Calu3 (cell line): ENCODE data around the gene LCK. TPM values are rescaled to one million over a fixed set of nuclear protein-coding genes. Genes with fewer than 3 reads are reported as not detected.
A peak's percentile ranks its signal among the peaks of the same experiment; 100 is the strongest.

ENCODE experiments used
- BruUV-seq: library from RNA; stranded (reverse); fragments of 400-500 nt; replicated peaks from 2 replicates; lab custom pipeline; 2021; lab: Mats Ljungman, UMichigan
- CTCF ChIA-PET: fragments of 300-600 bp; sonication (Branson Sonifier 250); formaldehyde crosslinking; loops from one replicate; lab custom pipeline; 2022; ENCODE audit warnings: antibody characterized with exemption; lab: Charles Lee
- DNase-seq: peaks from one replicate; pipeline ENCODE4 v3.0.0; 2022
- H3K27ac Mint-ChIP-seq: one replicate; pipeline ENCODE4 v1.8.0; 2022; ENCODE audit warnings: mixed read lengths; ENCODE audit not compliant: unreplicated experiment
- H3K27me3 Mint-ChIP-seq: one replicate; pipeline ENCODE4 v1.8.0; 2022; ENCODE audit warnings: mixed read lengths; ENCODE audit not compliant: unreplicated experiment
- H3K36me3 Mint-ChIP-seq: one replicate; pipeline ENCODE4 v1.8.0; 2022; ENCODE audit warnings: mild to moderate bottlenecking, moderate library complexity, mixed read lengths; ENCODE audit not compliant: insufficient read depth, unreplicated experiment
- H3K4me1 Mint-ChIP-seq: one replicate; pipeline ENCODE4 v1.8.0; 2022; ENCODE audit warnings: mild to moderate bottlenecking, low read depth, mixed read lengths; ENCODE audit not compliant: unreplicated experiment
- H3K4me3 Mint-ChIP-seq: one replicate; pipeline ENCODE4 v1.8.0; 2022; ENCODE audit warnings: mild to moderate bottlenecking, low read depth, moderate library complexity, mixed read lengths; ENCODE audit not compliant: unreplicated experiment
- H3K9me3 Mint-ChIP-seq: one replicate; pipeline ENCODE4 v1.8.0; 2022; ENCODE audit warnings: low read depth, mixed read lengths; ENCODE audit not compliant: unreplicated experiment
- CTCF ChIP-seq: fragments of 200-600 bp; IDR thresholded peaks from one replicate; pipeline ENCODE4 v1.8.0; 2022; ENCODE audit warnings: antibody characterized with exemption; ENCODE audit not compliant: unreplicated experiment
- intact Hi-C: fragments of 100-400 bp; cut with micrococcal nuclease; formaldehyde crosslinking; loops from one replicate; pipeline ENCODE4 v1.10.0; 2022; ENCODE audit not compliant: unreplicated experiment
- total RNA-seq: library from RNA; stranded (reverse); gene quantifications from 2 replicates; pipeline ENCODE4 v1.2.3, GENCODE V29; 2022

The LCK gene
- total RNA-seq, 1 experiment from 2014 or later: 0.66 TPM

DNA sequence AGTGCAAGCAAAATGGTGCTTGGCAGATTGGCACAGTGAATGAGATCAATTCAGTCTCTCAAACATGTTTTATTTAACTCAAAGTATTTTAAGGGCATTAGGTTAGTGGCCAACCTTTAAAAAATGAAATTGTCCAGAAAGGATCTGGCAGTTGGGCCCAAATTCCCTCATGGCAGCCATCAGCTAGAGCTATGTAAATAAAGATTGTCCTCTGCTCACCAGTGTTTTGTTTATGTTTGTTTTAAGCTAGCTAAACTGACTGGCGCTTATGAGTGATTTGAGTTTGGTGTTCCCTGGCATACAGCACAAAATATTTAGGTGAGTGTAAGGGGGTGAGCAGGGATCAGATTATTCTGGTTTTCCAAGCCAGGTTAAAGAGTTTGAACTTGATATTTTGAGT lies 58.9 kb downstream of the LCK start:
- CTCF ChIA-PET: no interaction called here
- H3K4me3 Mint-ChIP-seq: no peak overlapping the region
- H3K36me3 Mint-ChIP-seq: peaks cover 20% of the 10 kb centered on the region
- no peaks in the 10 kb centered on the region for H3K27me3 Mint-ChIP-seq
- no TSS peak for BruUV-seq
- H3K4me1 Mint-ChIP-seq: peaks cover 28% of the 10 kb centered on the region
- intact Hi-C loops: no loop called here
- TF ChIP-seq CTCF: no peak
- no peak overlapping the region for H3K27ac Mint-ChIP-seq
- no peak for DNase-seq
- H3K9me3 Mint-ChIP-seq: no peaks in the 10 kb centered on the region

- Mint-ChIP-seq H3K36me3 (peaks cover 19% of the 10 kb centered on the region), H3K9me3 (no peaks in the 10 kb centered on the region), H3K4me3 (no peak overlapping the region), H3K4me1 (peaks cover 38% of the 10 kb centered on the region), H3K27me3 (no peaks in the 10 kb centered on the region), H3K27ac (no peak overlapping the region)
- CTCF ChIA-PET: interaction anchor here (1.4 kb wide), 1 partner anchor 10 kb away, joined by 4 read pairs; no protein-coding TSS in a partner anchor
- BruUV-seq: no TSS peak
- TF ChIP-seq CTCF: no peak
- intact Hi-C loops: loop anchor here (1.0 kb wide), 1 partner anchor 48 kb away; no protein-coding TSS in a partner anchor
- DNase-seq: no peak
Observed at GRCh38 chr1:32311709-32312393, 60.8 kb downstream of the LCK start.

GRCh38 chr1:32316903-32317277 lies 65.8 kb downstream of the LCK start:
- Mint-ChIP-seq H3K27ac (peak overlapping the region; percentile 18), H3K27me3 (no peaks in the 10 kb centered on the region), H3K4me1 (peaks cover 28% of the 10 kb centered on the region), H3K4me3 (no peak overlapping the region), H3K9me3 (no peaks in the 10 kb centered on the region), H3K36me3 (peaks cover 39% of the 10 kb centered on the region)
- CTCF ChIA-PET: interaction anchor here (0.9 to 1.3 kb wide), 3 partner anchors 76 to 101 kb away, joined by 3 to 13 read pairs (median 5); no protein-coding TSS in a partner anchor
- intact Hi-C loops: loop anchor here (1.0 to 5.0 kb wide), 2 partner anchors 75 to 102 kb away; no protein-coding TSS in a partner anchor
- BruUV-seq: no TSS peak
- TF ChIP-seq CTCF: no peak
- no peak for DNase-seq

DNA sequence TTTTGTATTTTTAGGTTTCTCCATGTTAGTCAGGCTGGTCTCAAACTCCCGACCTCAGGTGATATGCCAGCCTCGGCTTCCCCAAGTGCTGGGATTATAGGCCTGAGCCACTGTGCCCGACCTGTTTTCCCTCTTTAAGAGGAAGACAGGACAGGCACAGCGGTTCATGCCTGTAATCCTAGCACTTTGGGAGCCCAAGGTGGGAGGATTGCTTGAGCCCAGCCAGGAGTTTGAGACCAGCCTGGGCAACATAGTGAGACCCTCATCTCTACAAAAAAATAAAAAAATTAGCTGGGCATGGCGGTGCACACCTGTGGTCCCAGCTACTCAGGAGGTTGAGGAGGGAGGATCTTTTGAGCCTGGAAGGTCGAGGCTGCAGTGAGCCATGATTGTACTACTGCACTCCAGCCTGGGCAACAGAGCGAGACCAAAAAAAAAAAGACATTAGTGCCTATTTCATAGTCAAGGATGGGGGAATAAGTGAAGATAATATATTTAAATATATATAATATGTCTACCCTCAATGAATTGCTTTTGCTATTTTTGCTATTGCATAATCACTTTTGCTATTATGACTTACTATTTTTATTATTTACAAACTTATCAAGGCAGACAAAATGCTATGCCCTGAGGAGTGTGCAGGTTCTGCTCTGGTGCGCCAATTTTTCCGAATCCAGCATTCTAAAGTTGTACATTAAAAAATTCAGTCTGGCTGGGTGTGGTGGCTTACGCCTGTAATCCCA lies 67.2 kb downstream of the LCK start:
- no peaks in the 10 kb centered on the region for H3K27me3 Mint-ChIP-seq
- CTCF ChIA-PET: no interaction called here
- DNase-seq: no peak
- intact Hi-C loops: loop anchor here (5.0 kb wide), 1 partner anchor 76 kb away; no protein-coding TSS in a partner anchor
- no peak overlapping the region for H3K4me3 Mint-ChIP-seq
- no peak overlapping the region for H3K27ac Mint-ChIP-seq
- BruUV-seq: no TSS peak
- TF ChIP-seq CTCF: no peak
- peaks cover 37% of the 10 kb centered on the region for H3K4me1 Mint-ChIP-seq
- H3K9me3 Mint-ChIP-seq: no peaks in the 10 kb centered on the region
- H3K36me3 Mint-ChIP-seq: peaks cover 39% of the 10 kb centered on the region
